DMS79 (cell line): Measurements from ENCODE around the gene VMO1.

Experiments used
- DNase-seq: peaks from one replicate; lab custom pipeline; 2025; lab: John Stamatoyannopoulos, UW

The VMO1 gene

GRCh38 chr17:4800462-4801196 lies 14.5 kb upstream of the VMO1 start:
- no peak for DNase-seq

GRCh38 chr17:4796552-4796920 lies 10.4 kb upstream of the VMO1 start:
- no peak for DNase-seq

GRCh38 chr17:4795168-4795567 lies 9.0 kb upstream of the VMO1 start:
- DNase-seq, result no peak

GRCh38 chr17:4790705-4791088 lies 4.5 kb upstream of the VMO1 start:
- no peak for DNase-seq

- DNase-seq, result peak; percentile 54
These were observed 4.0 kb upstream of the VMO1 start for GRCh38 chr17:4789951-4790704.

GRCh38 chr17:4789701-4789950 lies 3.5 kb upstream of the VMO1 start:
- DNase-seq, result peak; percentile 17

GRCh38 chr17:4788807-4789700 lies 2.9 kb upstream of the VMO1 start, which contains the start of gene GLTPD2:
Gene GLTPD2, plus strand, starts transcription at chr17:4788964. Its CDS starts 48 bp downstream, at chr17:4789012.
- no peak for DNase-seq

- DNase-seq, result no peak
These were observed 2.1 kb upstream of the VMO1 start for GRCh38 chr17:4788159-4788806.

GRCh38 chr17:4786516-4786915 lies 352 bp upstream of the VMO1 start:
- no peak for DNase-seq

- no peak for DNase-seq
These were observed 656 bp downstream of the VMO1 start for GRCh38 chr17:4785311-4786105.

- no peak for DNase-seq
These were observed 3.5 kb downstream of the VMO1 start for GRCh38 chr17:4782652-4783051.

GRCh38 chr17:4780325-4780955 lies 5.7 kb downstream of the VMO1 start:
- DNase-seq, result no peak

- no peak for DNase-seq
These were observed 8.0 kb downstream of the VMO1 start for GRCh38 chr17:4777969-4778760.

GRCh38 chr17:4772235-4772613 lies 13.9 kb downstream of the VMO1 start:
- no peak for DNase-seq

- no peak for DNase-seq
These were observed 14.5 kb downstream of the VMO1 start, which contains the start of gene TM4SF5 for GRCh38 chr17:4771519-4772234. Gene TM4SF5, plus strand, starts transcription at chr17:4771886. Its CDS starts 37 bp downstream, at chr17:4771923.

GRCh38 chr17:4769628-4770027 lies 16.5 kb downstream of the VMO1 start:
- no peak for DNase-seq

GRCh38 chr17:4768298-4768697 lies 17.9 kb downstream of the VMO1 start:
- DNase-seq, result no peak

GRCh38 chr17:4766723-4767122 lies 19.4 kb downstream of the VMO1 start:
- no peak for DNase-seq

GRCh38 chr17:4766201-4766600 lies 20.0 kb downstream of the VMO1 start:
- DNase-seq, result no peak
